AML-193 (cell line): ENCODE data around the gene ADAM15.
A peak's percentile ranks its signal among the peaks of the same experiment; 100 is the strongest.

Source experiments
- DNase-seq, 2 experiments: peaks; one replicate each; lab custom pipeline; 2025; lab: John Stamatoyannopoulos, UW

ADAM15 gene

GRCh38 chr1:155073377-155074242 lies 22.5 kb downstream of the ADAM15 start:
- no peak for DNase-seq

GRCh38 chr1:155075535-155075934 lies 24.4 kb downstream of the ADAM15 start:
- DNase-seq = no peak

GRCh38 chr1:155076371-155076770 lies 25.3 kb downstream of the ADAM15 start:
- DNase-seq = no peak

GRCh38 chr1:155077346-155077745 lies 26.2 kb downstream of the ADAM15 start:
- no peak for DNase-seq

- no peak for DNase-seq
Measured at GRCh38 chr1:155077758-155078445, 26.8 kb downstream of the ADAM15 start.

GRCh38 chr1:155078469-155079209 lies 27.5 kb downstream of the ADAM15 start, which contains the start of gene EFNA3:
Gene EFNA3 (plus strand): TSS chr1:155078837. CDS start chr1:155078942, 105 bp downstream.
- DNase-seq = no peak

- no peak for DNase-seq
Measured at GRCh38 chr1:155079210-155079486, 28.0 kb downstream of the ADAM15 start.

GRCh38 chr1:155079487-155080311 lies 28.6 kb downstream of the ADAM15 start:
- no peak for DNase-seq

GRCh38 chr1:155080312-155081228 lies 29.5 kb downstream of the ADAM15 start:
- no peak for DNase-seq

- no peak for DNase-seq
Measured at GRCh38 chr1:155081472-155082300, 30.6 kb downstream of the ADAM15 start.

GRCh38 chr1:155082301-155083051 lies 31.4 kb downstream of the ADAM15 start:
- DNase-seq = no peak

GRCh38 chr1:155083052-155083541 lies 32.0 kb downstream of the ADAM15 start:
- DNase-seq = no peak

- DNase-seq = peak; percentile 23 to 35
Measured at GRCh38 chr1:155083865-155084721, 33.0 kb downstream of the ADAM15 start.

GRCh38 chr1:155084722-155085503 lies 33.8 kb downstream of the ADAM15 start:
- peak; percentile 88 to 93 for DNase-seq

- no peak for DNase-seq
Measured at GRCh38 chr1:155085504-155086127, 34.5 kb downstream of the ADAM15 start.

GRCh38 chr1:155086128-155086741 lies 35.1 kb downstream of the ADAM15 start:
- DNase-seq = peak; percentile 25 to 29
